ENCODE data around the gene FHIT. TPM values are rescaled to one million over a fixed set of nuclear protein-coding genes. Genes with fewer than 3 reads are reported as not detected.
"Not testable (repeated sequence)": the region's sequence is repeated elsewhere in the genome, so short reads cannot be mapped to it uniquely, and the experiment has no call there.

FHIT gene
- total RNA-seq, 2 donors from 2014 or later: 10.4 to 15.8 TPM

- no peaks in the 10 kb centered on the region for H3K4me1 ChIP-seq
These were observed 554.7 kb downstream of the FHIT start for GRCh38 chr3:60696428-60697125.

GRCh38 chr3:60675424-60675823 is 575.8 kb downstream of the FHIT start:
- H3K36me3 ChIP-seq (replicated peaks in 1 of 2; ENCODE audit: insufficient read depth in 1 of 2, low read depth in 2 of 2): no peaks in the 10 kb centered on the region
- no peak overlapping the region for H3K27ac ChIP-seq
- no peak for TF ChIP-seq POLR2A (IDR thresholded peaks at IDR 0.05)
- TF ChIP-seq CTCF (IDR thresholded peaks at IDR 0.05): no peak
- ATAC-seq (no peak), DNase-seq (no peak)
- no peaks in the 10 kb centered on the region for H3K9me3 ChIP-seq
- H3K4me1 ChIP-seq: no peaks in the 10 kb centered on the region
- no peaks in the 10 kb centered on the region for H3K27me3 ChIP-seq
- H3K4me3 ChIP-seq: no peak overlapping the region
- 74 to 90% methylated on average over 2 of the region's 2 CpGs for WGBS, 2 donors
- intact Hi-C loops (cut with DNase I): no loop called here

More at GRCh38 chr3:60696428-60697125, 554.7 kb downstream of the FHIT start:
- WGBS, 2 donors: 47 to 56% methylated on average over 5 of the region's 5 CpGs
- Histone ChIP-seq H3K36me3 (replicated peaks in 1 of 2; ENCODE audit: insufficient read depth in 1 of 2, low read depth in 2 of 2) (no peaks in the 10 kb centered on the region), H3K27me3 (no peaks in the 10 kb centered on the region), H3K4me3 (no peak overlapping the region), H3K9me3 (no peaks in the 10 kb centered on the region), H3K27ac (no peak overlapping the region)
- DNase-seq (no peak), ATAC-seq (no peak)
- intact Hi-C loops (cut with DNase I): no loop called here
- TF ChIP-seq POLR2A (IDR thresholded peaks at IDR 0.05) (no peak), CTCF (IDR thresholded peaks at IDR 0.05) (no peak)

GRCh38 chr3:60674870-60675269 is 576.4 kb downstream of the FHIT start:
- Histone ChIP-seq H3K27ac (no peak overlapping the region), H3K9me3 (no peaks in the 10 kb centered on the region), H3K4me1 (no peaks in the 10 kb centered on the region), H3K4me3 (no peak overlapping the region), H3K36me3 (replicated peaks in 1 of 2; ENCODE audit: insufficient read depth in 1 of 2, low read depth in 2 of 2) (no peaks in the 10 kb centered on the region), H3K27me3 (no peaks in the 10 kb centered on the region)
- no peak for ATAC-seq
- intact Hi-C loops (cut with DNase I): no loop called here
- DNase-seq: no peak
- TF ChIP-seq CTCF (IDR thresholded peaks at IDR 0.05): no peak
- TF ChIP-seq POLR2A (IDR thresholded peaks at IDR 0.05): no peak
- WGBS, 2 donors: 94 to 96% methylated on average over 1 of the region's 1 CpG

GRCh38 chr3:60673123-60673522 is 578.1 kb downstream of the FHIT start:
- TF ChIP-seq POLR2A (IDR thresholded peaks at IDR 0.05): no peak
- TF ChIP-seq CTCF (IDR thresholded peaks at IDR 0.05): no peak
- intact Hi-C loops (cut with DNase I): no loop called here
- DNase-seq (no peak), ATAC-seq (no peak)
- no peak overlapping the region for H3K4me3 ChIP-seq
- H3K9me3 ChIP-seq: no peaks in the 10 kb centered on the region
- H3K27ac ChIP-seq: no peak overlapping the region
- H3K36me3 ChIP-seq (replicated peaks in 1 of 2; ENCODE audit: insufficient read depth in 1 of 2, low read depth in 2 of 2): no peaks in the 10 kb centered on the region
- WGBS, 2 donors: 47 to 61% methylated on average over 2 of the region's 2 CpGs
- H3K4me1 ChIP-seq: no peaks in the 10 kb centered on the region
- H3K27me3 ChIP-seq: no peaks in the 10 kb centered on the region

GRCh38 chr3:60672337-60672736 is 578.9 kb downstream of the FHIT start:
- WGBS, 2 donors: 90% methylated on average over 5 of the region's 5 CpGs
- H3K4me1 ChIP-seq; H3K27me3 ChIP-seq; H3K9me3 ChIP-seq; H3K4me3 ChIP-seq; ATAC-seq; H3K27ac ChIP-seq; intact Hi-C loops (cut with DNase I); DNase-seq; H3K36me3 ChIP-seq (replicated peaks in 1 of 2; ENCODE audit: insufficient read depth in 1 of 2, low read depth in 2 of 2): not testable (repeated sequence)
